GM19455 (cell line): ENCODE data around the gene AUH.

Source experiments
- ATAC-seq: cut with Tn5 transposase; IDR thresholded peaks from one replicate; pipeline ENCODE4 v1.9.1; 2021; ENCODE audit not compliant: unreplicated experiment

The AUH gene

DNA sequence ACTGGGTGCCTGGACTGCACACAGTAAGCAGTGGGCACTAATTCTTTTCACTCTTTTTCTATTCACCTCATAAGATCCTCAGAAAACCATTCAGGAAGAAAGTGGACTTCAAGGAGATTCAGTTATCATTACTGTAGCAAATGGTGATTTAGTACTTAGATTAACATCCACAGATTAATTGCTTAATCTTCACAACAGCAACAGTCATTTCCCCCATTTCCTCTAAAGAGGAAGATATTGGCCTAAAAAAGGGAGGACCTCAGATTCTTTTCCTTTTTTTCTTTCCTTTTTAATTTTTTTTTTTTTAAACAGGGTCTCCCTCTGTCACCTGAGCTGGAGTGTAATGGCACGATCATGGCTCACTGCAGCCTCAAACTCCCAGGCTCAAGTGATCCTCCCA, 64.4 kb downstream of the AUH start:
- no peak for ATAC-seq

DNA sequence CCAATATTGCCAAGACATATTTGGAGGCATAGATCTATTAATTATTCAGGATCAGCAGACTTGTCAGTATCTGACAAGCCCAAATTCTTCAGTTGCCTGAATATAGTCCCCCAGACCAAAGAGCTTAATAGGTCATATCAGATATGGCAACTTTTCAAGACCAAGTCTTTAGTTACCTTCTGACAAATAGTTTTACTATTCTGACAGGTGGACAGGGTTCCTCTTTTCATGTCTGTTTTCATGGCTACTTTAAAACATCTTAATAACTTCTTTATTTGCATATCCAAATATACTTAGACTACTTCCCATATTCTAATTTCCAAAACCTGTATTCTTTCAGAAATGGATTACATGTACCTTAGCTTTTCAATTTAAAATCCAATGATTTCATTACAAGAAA, 65.4 kb downstream of the AUH start:
- ATAC-seq = no peak

DNA sequence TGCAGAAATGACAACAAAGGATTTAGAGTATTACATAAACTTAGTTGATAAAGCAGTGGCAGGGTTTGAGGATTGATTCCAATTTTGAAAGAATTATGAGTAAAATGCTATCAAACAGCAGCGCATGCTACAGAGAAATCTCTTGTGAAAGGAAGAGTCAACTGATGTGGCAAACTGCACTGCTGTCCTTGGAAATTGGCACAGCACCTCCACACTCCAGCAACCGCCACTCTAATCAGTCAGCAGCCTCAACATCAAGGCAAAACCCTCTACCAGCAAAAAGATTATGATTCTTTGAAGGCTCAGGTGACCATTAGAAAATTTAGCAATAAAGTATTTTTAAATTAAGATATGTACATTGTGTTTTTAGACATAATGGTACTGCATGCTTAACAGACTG, 66.4 kb downstream of the AUH start:
- ATAC-seq = no peak

DNA sequence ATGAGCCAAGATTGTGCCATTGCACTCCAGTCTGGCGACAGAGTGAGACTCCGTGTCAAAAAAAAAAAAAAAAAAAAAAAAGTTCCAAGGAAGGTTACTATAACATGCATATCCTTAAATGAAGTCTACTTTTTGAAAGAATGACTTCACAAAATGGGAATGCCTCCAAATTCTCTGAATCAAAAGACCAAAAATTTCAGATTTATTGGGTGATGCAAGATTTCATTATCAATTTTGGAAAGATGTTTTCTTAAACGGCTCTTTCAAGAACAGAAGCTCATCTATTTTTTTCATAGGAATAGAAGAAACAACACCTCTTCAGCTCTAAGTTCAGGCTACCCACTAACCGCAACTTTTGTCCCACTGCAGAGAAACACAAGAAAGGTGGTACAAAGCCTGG, 69.9 kb downstream of the AUH start:
- ATAC-seq = no peak

DNA sequence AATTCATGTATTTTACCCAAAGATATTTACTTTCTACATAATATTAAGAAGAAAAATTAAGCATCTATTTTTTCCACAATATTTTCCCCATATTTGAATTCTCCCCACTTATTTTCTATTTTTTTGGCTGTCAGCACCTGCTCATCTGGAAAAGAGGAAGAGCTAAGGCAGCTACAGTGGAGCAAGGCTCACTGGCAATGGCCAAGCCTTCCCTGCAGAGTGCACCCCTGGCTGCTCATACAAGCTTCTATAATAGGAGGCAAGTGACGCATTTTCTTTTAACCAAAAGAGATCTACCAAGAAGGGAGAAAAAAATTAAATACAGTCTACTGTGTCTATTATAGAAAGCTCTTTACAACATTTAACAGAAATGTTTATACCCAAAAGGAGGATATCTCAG, 72.5 kb downstream of the AUH start:
- ATAC-seq = no peak

DNA sequence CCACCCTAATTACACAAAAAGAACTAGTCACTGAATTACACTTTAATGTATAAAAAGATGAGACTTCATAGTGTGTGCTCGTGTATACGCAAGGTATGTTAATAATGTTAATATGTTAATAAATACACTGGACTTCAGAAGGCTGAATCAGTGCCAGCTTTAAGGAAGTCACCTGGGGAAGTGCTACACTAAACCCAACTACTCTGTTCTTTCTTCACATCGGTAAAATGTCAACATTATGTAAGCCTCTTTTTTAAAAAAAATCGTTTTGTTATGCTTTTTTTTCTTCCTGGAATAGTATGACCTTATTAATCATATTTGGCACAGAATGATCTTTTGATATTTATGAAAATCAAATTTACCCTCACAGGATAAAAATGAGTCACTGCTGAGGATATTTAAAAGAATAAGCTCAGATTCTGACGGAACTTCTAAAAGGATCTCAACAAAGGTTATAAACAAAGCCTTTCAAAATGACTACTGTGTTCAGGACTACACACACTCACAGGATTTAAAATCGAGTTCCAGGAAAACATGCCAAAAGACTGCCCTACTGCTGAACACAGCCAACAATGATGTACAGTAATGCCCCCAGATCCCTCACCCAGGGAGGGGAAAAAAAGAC, 75.9 kb downstream of the AUH start:
- no peak for ATAC-seq

DNA sequence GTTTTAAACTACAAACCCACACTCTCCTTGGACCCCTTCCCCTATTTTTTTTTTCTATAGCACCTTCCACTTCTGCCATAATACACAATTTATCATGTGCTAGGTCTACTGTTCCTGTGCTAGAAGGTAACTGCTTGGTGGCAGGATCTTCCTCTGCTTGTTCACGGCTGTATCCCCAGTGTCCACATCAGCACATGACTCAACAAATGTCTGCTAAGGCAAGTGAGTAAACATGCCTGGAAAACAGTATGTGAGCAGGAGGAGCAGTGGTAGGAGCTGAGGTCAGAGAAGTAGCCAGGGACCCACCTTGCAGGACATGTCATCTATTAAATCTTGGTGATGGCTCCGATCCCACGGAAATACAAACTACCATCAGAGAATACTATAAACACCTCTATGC, 79.4 kb downstream of the AUH start:
- ATAC-seq = no peak

DNA sequence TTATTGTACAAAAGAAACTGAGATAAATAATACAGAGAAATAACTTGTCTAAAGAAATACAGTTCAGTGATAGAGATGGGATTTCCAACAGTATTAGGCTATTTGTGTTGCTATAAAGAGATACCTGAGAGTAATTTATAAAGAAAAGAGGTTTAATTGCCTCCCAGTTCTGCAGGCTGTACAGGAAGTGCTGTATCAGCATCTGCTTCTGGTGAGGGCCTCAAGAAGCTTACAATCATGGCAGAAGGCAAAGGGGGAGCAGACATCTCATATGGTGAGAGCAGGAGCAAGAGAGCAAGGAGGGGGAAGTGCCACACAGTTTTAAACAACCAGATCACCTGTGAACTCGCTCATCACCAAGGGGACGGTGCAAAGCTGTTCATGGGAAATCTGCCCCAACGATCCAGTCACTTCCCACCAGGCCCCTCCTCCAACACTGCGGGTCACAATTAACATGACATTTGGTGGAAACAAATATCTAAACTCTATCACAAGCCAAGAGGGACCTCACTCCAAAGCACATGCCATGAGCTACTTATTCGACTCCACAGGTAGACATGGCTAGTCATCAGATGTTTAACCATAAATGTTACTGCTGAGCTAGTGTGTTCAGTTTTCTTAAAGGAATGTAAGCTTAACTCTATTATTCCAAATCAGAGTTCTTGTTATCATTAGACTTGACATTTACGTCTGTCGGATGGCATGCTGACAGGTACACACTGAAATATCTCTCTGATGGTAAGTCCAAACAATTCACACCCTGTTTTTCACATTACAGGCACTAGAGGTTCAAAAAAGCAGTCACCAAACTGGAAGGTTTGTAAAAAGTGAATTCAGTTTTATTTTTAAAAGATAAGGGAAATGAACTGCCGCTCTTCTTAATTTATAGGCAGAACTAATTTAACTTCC, 82.2 kb downstream of the AUH start:
- ATAC-seq = no peak

DNA sequence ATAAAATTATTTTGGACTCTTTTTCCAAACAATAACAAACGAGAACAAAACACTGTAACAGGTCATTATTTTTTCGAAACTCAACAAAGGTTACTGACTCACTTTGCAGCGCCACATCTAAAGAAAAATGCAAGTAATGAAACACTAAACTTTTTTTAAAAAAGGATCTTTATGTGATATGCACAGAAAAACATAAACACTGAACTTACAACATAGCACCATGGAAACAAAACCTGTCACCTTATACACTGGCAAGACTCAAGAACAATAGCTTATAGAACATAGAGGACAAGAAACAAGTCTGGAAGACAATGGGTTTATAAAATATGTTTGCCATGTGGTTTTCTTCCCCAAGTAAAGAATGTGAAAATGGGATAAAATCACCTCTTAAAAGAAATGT, 85.2 kb downstream of the AUH start:
- no peak for ATAC-seq

DNA sequence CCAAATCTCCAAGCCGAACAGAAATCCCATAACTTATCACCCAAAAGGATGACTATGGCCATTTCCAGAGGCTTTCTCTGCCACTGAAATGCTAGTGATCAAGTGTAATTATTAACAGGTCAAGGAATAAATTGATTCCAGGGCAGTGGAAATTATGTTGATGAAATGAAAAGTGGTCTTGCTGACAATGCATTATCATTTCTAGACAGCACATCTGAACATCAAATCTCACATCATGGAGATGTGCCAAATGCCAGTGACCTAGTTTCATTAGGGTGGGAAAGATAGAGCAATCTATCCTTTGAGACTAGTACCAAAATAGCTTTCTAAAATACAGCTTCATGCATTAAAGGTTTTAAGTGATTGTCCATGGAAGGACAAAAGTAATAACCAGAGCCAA, 86.1 kb downstream of the AUH start:
- no peak for ATAC-seq

DNA sequence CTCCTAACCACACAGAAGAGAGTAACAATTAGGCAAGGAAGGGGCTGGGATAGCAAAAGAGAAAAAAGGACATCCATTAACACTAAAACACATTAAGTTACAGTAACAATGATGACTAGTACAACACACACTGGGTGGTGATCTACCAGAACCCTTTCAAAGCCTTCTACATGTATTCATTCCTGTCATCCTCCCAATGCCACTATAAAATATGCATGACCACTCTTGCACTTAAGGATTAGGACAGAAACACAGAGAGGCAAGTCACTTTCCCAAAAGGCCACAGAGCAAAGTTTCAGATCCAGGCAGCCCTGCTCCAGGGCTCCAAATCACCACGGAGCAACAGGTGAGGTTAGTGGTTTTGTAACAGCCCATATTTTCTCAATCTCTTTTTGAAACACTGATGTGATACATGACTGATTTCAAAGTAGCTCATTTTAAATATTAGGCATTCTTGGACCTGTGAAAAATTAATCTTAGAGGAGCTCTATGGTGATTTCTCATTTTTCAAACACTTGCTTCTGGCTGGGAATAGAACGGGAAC, 86.7 kb downstream of the AUH start:
- ATAC-seq = no peak

DNA sequence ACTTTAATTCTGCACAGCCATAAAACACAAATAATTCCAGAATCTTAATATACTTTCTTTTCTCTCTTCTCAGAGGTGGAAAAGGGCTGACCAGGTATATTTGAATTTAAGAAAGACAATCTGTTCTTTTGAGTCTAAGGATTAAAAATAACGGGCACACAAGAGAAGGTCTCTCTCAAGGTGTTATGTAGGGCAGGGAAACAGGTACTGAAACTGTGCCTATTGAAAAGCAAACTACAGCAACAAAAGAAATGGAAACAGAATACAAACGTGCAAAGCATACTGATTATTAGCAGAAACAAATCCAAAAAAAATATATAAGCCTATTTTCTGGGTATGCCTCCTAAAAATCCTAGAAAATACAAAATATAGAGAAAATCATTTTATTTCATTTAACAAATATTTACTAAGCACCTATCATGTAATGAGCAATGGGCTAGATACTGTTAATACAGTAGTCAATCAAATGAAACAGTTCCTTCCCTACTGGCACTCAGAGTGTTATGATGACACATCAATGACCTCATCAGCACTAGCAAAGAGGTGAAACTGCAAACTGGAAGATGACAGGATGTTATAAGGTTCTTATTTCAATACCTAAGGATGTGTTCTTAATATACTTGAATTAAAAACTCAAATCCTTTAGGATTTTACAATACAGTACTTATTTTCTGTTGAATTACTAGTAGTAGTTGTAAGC, 87.7 kb downstream of the AUH start:
- no peak for ATAC-seq

DNA sequence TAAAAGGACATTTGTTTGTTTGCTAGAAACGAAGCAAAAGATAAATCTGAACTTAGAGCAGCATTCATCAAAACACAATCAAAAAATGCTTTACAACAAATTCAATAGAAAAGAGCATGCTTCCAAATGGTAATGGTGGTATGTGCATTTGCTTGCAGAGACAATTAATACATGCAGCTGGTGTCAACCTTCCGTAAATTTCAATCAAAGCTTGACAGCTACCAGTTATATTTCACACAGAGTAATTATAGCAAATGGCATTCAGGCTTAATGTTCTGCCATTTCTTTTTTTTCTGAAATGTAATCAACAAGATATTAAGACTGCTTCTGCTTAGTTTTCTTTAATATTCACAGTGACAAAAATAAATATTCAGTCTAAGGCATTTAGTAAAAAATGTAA, 90.6 kb downstream of the AUH start:
- ATAC-seq = no peak

DNA sequence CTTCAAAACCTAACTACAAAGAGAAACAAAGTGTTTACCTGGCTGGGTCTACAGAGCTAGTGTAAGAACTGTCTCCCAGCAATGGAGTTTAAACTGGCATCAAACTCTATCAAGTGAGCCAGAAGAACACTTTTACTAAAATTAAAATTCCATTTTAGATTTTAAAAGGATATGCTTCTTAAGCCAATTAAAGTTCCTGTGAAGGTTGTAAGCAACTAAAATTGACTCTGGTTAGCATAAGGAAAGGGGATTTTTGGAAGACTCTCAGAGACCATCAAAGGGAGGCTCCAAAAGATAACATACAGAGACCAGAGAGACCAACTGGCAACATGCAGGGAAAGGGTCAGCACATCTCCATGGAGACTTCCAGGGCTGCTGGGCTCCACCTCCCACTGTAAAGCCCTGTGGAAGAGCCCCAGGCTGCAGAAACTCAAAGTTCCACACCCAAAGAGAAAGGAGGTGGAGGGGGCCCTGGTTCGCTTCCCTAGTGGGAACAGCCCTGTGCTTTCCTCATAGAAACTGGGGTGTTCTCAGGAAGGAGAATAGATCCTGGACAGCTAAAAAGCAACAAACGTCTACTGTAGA, 91.7 kb downstream of the AUH start:
- no peak for ATAC-seq

DNA sequence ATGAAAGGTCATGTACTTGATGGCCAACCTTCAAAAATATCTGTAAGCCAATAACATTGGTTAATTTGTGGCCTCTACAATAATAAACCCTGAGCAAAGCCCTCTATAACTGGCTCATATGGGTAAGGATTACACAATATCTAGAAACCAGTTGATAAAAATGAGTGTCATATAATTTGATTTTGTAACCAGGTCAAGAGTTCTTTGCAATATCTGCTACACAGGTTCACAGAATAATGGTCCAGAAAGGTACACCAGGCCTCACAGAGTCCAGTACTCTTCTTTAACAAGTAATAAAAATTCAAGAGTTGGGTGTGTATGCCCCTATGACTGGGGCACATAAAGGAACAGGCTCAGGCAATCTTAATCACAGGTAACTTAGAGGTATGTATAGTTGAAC, 95.3 kb downstream of the AUH start:
- ATAC-seq = no peak

DNA sequence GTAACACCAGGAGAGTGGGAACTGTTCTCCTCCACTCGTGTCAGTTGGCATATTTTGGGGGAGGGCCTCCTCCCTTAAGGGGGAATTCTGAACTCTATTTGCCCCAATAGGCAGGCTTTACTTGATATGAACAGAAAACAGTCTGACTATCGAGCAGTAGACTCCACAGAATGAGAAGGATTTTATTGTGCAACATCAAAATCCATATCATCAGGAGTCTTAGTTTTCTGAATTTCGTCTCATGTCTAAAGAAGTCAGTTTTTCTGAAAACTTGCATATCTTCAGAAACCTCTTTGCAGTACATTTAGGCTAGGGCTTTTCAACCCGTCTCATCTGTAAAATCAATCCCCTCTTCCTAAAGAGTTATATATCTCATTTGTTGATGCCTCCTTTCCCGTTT, 96.2 kb downstream of the AUH start:
- ATAC-seq = no peak

DNA sequence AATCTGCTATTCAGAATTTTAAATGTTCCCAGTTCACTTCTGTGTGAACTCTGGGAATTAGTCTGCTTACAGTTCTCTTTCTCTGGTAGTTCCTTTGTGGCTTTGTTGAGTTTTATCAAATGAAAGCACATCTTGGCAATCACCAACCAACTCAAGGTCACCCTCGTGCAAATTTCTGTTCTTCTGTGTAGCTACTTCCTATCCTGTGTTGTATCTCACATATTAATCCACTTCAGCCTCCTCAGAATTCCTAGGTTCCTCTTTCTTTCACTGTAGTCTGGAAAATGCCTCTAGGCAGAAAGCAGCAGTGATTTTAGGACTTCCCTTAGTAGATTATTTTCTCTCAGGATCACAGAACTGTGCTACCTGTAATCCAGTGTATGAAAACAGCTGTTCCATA, 100.3 kb downstream of the AUH start:
- no peak for ATAC-seq

DNA sequence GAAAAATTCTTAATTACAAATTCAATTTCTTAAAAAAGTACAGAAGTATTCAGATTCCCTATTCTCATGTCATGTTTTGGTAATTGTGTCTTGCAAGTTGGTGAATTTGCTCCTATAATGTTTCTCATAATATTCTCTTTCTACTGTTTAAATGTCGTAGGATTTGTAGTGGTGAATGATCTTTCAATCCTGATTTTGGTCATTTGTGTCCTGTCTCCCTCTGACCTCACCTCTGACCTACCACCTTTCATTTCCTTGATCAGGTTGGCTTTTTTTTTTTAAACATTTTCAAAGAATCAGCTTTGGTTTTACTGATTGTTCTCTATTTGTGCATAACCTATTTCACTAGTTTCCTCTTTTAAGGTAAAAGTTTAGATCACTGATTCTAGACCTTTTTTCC, 102.6 kb downstream of the AUH start:
- no peak for ATAC-seq

DNA sequence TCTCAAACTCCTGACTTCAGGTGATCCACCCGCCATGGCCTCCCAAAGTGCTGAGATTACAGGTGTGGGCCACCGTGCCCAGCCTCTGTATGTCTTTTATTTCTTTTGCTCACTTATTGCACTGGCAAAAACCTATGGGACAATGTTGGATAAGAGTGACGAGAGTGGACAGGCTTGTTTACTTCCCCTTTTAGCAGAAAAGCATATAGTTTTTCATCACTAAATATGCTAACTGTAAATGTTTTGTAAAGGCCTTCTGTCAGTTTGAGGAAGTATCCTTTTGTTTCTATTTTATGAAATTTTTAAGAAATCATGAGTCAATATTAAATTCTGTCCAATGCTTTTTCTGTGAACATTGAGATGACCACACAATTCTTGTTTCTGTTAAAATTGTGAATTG, 103.3 kb downstream of the AUH start:
- no peak for ATAC-seq

DNA sequence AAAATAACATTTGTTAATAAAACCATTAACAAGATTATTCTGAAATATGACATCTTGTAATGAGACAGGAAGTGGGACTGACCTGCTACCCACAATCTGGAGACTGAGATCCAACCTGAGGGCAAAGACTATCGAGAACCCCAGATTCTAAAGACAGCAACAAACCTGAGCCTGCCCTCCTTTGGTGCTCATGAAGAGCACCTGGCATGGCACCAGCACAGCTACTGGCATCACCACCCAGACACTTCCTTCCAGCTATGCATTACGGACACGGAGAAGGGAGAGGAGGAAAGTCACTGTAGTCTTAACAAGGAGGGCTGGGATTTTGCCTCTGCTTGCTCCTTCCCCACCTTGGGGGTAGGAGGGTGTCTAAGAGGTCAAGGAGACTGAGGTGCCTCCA, 105.5 kb downstream of the AUH start:
- ATAC-seq = no peak

DNA sequence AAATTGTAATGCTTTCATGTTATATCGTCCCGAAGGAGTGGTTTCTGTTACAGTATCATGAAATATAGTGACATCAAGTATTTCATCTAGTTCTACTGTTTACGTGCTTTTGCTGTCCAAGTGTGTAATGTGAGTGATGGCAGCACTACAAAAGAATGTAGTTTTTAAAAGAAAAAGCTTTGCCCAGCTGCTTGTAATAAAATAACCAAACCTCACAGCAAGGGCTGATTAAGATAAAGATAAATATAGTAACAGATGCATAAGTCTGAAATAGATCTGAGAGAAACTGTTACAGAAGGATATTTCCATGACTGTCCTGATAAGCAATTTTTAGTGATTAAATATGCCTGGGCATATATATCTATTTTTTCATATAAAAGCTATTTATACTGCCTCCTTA, 106.4 kb downstream of the AUH start:
- no peak for ATAC-seq

DNA sequence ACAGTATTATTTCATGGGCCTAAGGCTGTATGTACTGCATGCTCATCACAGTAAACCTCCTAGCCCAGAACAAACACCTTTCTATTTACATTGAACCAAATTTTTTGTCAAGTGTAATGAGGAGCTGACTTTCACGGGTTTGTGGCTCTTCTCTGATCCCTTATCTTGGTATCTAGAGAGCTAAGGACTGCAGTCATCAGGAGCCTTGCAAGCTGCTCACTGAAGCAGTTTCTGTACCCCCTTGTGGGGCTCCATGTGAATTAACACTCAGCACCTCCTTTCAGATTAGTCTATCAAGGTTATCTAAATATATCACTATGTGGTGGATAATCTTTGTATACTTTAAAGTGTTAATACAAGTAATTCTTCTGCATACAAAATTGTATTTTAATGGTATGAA, 108.2 kb downstream of the AUH start:
- no peak for ATAC-seq
